Measurements from ENCODE around the gene CDH26.
"Not testable (repeated sequence)": the region's sequence is repeated elsewhere in the genome, so short reads cannot be mapped to it uniquely, and the experiment has no call there.

Gene CDH26

DNA sequence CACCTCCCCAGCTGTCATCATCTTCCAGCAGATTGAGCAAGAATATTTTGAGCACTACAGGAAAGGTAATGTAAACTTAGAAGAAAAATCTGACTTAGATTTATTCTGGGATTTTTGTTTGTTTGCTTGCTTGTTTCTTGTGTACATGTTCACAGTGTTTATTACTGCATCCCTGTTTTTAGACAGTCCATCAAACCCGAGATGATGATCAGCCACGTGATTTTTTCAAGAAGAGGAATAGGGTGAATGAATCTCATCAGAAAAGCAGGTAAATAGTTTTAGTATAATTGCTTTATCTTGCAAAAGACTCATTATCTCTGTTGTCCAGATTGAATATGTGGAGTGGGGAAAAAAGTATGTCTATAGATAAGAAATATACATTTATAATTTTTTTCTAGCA lies 16.0 kb upstream of the CDH26 start:
- no peak for DNase-seq

- no peak for DNase-seq
Observed at GRCh38 chr20:59944726-59945125, 13.5 kb upstream of the CDH26 start.

DNA sequence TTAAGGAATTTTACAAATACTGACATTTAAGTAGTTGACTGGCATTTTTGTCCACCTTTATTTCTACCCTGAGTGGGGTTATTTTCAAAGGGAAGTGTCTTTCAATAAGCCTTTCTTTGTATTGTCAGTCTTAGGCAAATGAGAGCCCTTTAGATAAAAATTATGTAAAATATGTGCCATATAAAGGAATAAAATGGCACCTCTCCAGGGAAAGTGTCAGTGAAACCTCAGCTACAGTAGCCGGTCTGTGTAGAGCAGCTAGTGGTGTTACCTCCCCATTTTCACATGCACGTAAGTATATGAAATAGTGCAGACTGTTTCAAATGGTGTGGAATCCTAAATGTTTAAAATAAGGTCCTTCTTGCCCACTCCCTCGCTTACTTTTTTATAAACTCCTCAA lies 13.0 kb upstream of the CDH26 start:
- DNase-seq = no peak

DNA sequence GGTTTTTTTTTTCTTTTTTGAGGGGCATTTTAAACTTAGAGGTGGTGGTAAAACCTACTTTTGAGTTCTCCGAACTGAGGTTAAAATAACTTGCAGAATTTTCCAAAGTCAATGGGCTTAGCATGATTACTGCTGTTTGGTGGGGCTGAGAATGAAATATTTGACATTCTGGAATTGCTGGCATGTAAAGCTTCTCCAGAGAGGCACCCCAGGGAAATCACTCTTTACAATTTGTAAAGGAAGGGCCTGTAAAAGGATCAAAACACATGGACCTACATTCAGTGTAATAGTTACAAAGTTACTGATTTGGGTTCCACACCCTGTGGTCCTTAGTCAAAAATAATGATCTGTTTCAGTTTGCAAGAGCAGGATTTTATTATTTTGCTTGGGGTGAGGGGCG lies 12.5 kb upstream of the CDH26 start:
- no peak for DNase-seq

GRCh38 chr20:59947376-59947775 lies 10.8 kb upstream of the CDH26 start:
- DNase-seq = no peak

DNA sequence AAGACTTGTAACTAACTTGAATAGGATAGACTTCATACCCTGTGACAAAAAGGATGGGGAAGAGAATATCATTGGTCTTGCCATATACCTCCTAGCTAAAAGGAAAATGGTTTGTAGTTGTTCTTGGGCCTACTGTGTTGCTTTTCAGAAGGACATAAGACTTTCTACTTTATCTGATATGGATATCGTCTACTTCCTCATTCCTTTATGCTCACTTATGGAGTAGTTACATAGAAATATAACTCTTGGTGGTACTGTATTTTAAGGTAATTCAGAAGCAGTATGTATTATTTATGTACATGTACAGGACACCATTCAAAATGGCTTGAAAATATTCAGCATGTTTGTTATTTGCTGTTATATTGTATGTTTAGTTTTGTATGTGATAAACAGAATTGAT lies 10.0 kb upstream of the CDH26 start:
- DNase-seq = no peak

DNA sequence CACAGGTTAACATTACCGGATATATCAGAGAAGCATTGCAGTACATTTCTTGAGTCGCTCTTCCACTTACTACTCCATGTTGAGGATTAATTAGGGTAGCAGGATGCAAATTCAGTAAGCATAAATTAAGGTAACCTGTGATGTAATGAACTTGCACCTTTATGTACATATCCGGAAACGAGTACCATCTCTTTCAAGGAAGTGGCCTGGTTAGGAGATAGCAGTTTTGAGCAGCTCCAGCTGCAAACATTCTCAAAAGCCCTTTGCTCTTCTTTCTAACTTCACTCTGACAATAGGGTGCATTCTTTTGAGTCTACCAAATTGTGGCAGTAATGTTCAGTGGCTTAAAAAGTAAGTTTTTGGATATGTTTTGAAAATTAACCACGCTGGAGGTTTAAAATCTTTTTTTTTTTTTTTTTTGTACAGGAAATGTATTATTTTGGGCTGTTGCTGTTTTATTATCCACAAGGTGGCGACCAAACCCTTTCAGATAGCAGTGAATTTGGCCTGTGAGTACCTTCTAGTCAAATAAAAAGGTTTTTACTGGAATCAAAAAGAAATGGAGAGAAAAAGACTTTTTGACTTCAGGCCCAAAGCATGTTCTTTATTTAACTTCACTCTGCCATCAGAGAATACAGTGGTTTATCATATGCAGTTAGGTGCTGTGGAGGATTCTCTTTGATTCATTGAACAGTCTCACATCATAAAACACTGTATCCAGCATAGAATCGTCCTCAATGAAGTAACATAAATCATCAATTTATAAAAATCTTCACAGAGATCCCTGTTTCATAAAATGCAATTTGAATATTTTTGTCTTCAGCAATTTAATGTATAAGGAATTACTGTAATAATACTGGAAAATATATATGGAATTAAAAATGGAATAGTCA lies 9.1 kb upstream of the CDH26 start:
- no peak for DNase-seq

GRCh38 chr20:59949911-59950310 lies 8.3 kb upstream of the CDH26 start:
- DNase-seq = no peak

GRCh38 chr20:59954718-59955117 lies 3.5 kb upstream of the CDH26 start:
- no peak for DNase-seq

DNA sequence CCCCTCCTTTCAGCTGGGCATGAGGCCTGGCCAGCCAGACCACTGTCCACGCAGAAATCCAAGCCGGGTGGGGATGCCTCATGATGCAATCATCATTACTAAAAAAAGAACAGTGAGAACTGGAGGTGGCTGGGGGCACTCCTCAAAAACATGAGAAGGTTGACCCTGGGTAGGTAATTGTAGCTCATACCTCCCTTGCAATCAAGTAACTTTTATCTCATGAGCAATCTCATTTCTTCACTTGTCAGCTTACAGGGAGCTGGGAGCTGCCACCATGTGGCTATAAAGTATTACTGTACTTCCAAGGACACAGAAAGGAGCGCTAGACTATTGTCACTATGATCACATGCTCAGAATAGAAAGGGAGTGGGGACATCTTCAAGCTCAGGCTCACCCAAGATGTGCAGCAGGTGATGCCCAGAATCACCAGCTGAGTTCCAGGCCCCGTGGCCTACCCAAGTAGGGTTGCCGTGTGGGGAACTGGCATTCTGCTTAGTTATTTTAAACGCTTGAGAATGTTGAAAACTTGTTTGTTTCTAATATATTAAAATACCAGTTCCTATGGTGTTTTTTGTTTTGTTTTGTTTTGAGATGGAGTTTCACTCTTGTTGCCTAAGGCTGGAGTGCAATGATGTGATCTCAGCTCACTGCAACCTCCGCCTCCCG lies 3.0 kb upstream of the CDH26 start:
- DNase-seq = no peak

DNA sequence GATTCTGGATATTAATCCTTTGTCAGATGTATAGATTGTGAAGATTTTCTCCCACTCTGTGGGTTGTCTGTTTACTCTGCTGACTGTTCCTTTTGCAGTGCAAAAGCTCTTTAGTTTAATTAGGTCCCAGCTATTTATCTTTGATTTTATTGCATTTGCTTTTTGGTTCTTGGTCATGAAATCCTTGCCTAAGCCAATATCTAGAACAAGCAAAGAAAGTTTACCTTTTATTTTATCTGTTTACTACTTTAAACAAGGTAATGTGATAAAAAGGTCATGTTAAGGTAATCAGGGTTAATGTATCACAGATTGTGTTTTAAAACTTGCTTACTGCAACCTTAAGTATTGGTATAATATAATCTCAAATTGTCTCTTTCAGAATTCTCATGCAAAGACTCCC lies 655 bp upstream of the CDH26 start:
- not testable (repeated sequence) for DNase-seq

GRCh38 chr20:59958626-59959025 lies 403 bp downstream of the CDH26 start:
- no peak for DNase-seq

DNA sequence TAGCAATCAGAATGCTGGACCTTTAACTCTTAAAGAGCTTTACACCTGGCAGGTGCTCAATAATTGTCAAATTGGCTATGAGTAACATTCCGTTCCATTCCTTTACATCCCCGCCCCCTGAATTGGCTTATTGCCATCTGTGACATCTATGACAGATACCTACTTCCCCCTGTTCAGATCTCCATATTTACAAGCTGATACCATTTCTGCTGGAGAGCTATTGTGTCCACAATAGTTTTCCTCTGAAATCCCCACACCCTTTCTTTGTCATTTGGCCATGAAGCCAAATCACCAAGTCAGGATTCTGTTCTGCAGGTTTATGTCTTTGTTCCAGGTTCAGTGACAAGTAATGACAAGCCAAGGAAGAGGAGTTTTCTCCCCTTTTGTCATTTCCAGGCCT lies 3.2 kb downstream of the CDH26 start:
- no peak for DNase-seq

DNA sequence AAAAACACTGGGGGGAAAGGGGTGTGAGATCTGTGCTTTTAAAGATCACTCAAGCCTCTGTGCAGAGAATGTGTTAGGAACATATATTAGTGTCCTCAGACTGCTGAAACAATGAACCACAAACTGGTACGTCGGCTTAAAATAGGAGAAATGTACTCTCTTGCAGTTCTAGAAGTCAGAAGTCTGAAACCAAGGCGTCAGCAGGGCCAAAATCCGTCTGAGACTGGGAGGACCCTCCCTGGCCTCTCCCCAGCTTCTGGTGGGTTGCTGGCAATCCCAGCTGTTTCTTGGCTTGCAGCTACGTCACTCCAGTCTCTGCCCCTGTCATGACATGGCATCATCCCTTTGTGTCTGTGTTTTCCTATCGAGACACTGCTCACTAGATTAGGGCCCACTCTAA lies 3.9 kb downstream of the CDH26 start:
- DNase-seq = no peak

GRCh38 chr20:59966428-59966827 lies 8.2 kb downstream of the CDH26 start:
- no peak for DNase-seq

DNA sequence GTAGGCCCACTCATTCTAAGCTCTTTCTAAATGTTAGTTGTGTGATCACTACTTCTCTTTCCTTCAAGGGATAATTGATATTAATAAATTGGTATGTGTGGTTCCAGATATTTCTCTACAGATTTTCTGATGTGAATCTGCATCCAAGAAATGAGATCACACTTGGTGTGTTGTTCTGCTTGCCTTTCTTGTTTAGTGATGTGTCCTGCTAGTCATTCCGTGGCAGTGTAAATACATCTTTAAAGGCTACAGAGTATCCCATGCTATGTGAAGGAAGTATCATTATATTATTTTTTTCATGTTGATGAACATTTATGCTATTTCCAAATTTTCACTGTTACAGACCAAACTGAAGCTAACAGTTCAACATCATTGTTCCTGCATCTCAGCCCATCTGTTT lies 13.2 kb downstream of the CDH26 start:
- DNase-seq = no peak

GRCh38 chr20:59972037-59972801 lies 14.0 kb downstream of the CDH26 start:
- no peak for DNase-seq

DNA sequence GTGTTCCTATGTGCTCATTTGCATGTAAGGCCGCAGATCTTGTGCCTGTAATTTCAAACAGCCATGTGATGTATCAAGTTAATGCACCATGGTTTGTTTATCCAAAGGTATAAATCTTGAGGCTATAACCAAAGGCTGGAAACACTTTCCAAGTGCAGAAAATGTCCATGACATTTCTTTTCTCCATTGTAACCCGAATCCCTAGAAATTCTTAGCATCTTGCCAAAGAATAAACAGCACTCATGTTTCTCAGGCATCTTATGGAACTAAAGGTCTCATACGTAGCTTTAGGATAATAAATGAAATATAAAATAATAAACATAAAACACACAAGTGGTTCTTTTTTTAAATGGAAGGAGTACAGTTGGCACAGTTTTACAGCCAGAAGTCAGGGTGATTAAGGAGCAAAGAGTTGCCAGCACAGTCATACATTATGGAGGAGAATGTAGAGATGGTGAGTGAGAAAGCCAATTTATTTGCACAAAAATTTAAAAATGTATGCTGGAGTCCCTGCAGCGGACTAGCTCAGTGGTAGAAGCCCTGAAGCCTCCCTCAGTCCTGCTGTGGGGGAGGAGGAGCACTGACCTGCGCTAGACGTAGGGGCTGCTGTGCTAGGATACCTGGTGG lies 18.0 kb downstream of the CDH26 start:
- DNase-seq = no peak

- no peak for DNase-seq
Observed at GRCh38 chr20:59977086-59977485, 18.9 kb downstream of the CDH26 start.

DNA sequence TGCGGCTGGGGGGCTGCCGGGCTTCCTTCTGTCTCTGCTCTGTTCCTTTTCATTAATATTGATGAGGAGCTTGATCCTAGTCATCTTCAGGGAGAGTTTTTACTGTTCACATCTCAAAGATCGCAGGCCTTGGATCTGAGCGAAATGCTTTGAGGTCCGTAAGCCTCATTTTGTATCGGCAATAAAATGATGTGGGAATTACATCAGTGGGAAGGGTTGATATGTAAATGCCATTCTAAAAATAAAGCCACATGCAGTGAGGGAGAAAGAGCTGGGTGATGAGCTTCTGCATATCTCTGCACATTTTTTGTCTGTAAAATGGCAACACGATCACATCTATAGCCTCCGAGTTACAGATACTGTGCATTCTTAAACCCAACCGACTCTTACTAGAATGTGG lies 24.9 kb downstream of the CDH26 start:
- DNase-seq = no peak

- no peak for DNase-seq
Observed at GRCh38 chr20:59984541-59984940, 26.3 kb downstream of the CDH26 start.

DNA sequence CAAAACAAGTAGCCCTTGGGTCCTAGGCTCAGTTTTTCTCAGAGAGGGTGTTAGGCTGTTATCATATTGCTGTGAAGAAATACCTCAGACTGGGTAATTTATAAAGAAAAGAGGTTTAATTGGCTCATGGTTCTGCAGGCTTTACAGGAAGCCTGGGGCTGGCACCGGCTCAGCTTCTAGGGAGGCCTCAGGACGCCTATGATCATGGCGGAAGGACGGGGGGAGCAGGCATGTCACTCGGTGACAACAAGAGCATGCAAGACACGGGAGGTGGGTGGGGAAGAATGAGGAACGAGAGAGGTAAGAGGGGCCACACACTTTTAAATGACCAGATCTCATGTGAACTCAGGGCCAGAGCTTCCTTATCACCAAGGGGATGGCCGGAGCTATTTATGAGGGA lies 26.9 kb downstream of the CDH26 start:
- no peak for DNase-seq

- DNase-seq = no peak
Observed at GRCh38 chr20:59985864-59986263, 27.6 kb downstream of the CDH26 start.

All from activated gamma-delta T cell (primary cell).